H4 (cell line): ENCODE data around the gene ARSG. TPM values are rescaled to one million over a fixed set of nuclear protein-coding genes. Genes with fewer than 3 reads are reported as not detected.
A peak's percentile ranks its signal among the peaks of the same experiment; 100 is the strongest.
"Not testable (repeated sequence)": the region's sequence is repeated elsewhere in the genome, so short reads cannot be mapped to it uniquely, and the experiment has no call there.

Source experiments
- DNase-seq: peaks from one replicate; pipeline ENCODE4 v3.0.0-alpha.2; 2015; ENCODE audit warnings: low spot score
- total RNA-seq: library from RNA; depleted of rRNA; stranded (reverse); fragments of >200 nt; shearing (Covaris generic); gene quantifications from 2 replicates; pipeline ENCODE4 v1.2.3, GENCODE V29; 2014

Gene ARSG
- total RNA-seq, 1 experiment from 2014 or later, result 5.9 TPM

- no peak for DNase-seq
These were observed 13.5 kb upstream of the ARSG start for GRCh38 chr17:68277807-68278206.

- not testable (repeated sequence) for DNase-seq
These were observed 9.3 kb upstream of the ARSG start for GRCh38 chr17:68281965-68282364.

- no peak for DNase-seq
These were observed 2.9 kb upstream of the ARSG start for GRCh38 chr17:68288375-68288774.

GRCh38 chr17:68288804-68289203 lies 2.5 kb upstream of the ARSG start:
- DNase-seq, result no peak

- DNase-seq, result no peak
These were observed 1.8 kb upstream of the ARSG start for GRCh38 chr17:68289473-68289872.

- DNase-seq, result no peak
These were observed 1.4 kb upstream of the ARSG start for GRCh38 chr17:68289936-68290267.

GRCh38 chr17:68290268-68290954 lies 884 bp upstream of the ARSG start:
- peak; percentile 38 for DNase-seq

GRCh38 chr17:68291836-68292688 lies 767 bp downstream of the ARSG start:
- DNase-seq, result peak; percentile 58

GRCh38 chr17:68292689-68293040 lies 1.4 kb downstream of the ARSG start:
- no peak for DNase-seq

GRCh38 chr17:68293490-68294195 lies 2.3 kb downstream of the ARSG start:
- no peak for DNase-seq

- no peak for DNase-seq
These were observed 2.9 kb downstream of the ARSG start for GRCh38 chr17:68294196-68294555.

- DNase-seq, result no peak
These were observed 3.3 kb downstream of the ARSG start for GRCh38 chr17:68294617-68295016.

GRCh38 chr17:68295086-68295485 lies 3.8 kb downstream of the ARSG start:
- DNase-seq, result no peak

GRCh38 chr17:68296217-68297191 lies 5.2 kb downstream of the ARSG start:
- DNase-seq, result no peak

- no peak for DNase-seq
These were observed 5.9 kb downstream of the ARSG start for GRCh38 chr17:68297195-68297594.

- DNase-seq, result no peak
These were observed 7.3 kb downstream of the ARSG start for GRCh38 chr17:68298601-68299000.

GRCh38 chr17:68299817-68300216 lies 8.5 kb downstream of the ARSG start:
- DNase-seq, result no peak

GRCh38 chr17:68301438-68301959 lies 10.2 kb downstream of the ARSG start:
- no peak for DNase-seq

- no peak for DNase-seq
These were observed 10.8 kb downstream of the ARSG start for GRCh38 chr17:68302066-68302564.

- no peak for DNase-seq
These were observed 11.4 kb downstream of the ARSG start for GRCh38 chr17:68302666-68303065.

- no peak for DNase-seq
These were observed 13.4 kb downstream of the ARSG start for GRCh38 chr17:68304706-68305105.
